CD14-positive monocyte (primary cell): ENCODE results near the gene SCN3A. TPM values are rescaled to one million over a fixed set of nuclear protein-coding genes. Genes with fewer than 3 reads are reported as not detected.

Experiments
- DNase-seq, 3 donors: peaks; one replicate each; pipeline ENCODE4 v3.0.0-alpha.2; 2011 to 2022
- H2AFZ ChIP-seq: 2 replicates; pipeline ENCODE4 v1.6.0; 2012; ENCODE audit warnings: mild to moderate bottlenecking, low read depth, low read length, inconsistent platforms; ENCODE audit not compliant: insufficient read depth, poor library complexity, severe bottlenecking
- H3K27ac ChIP-seq, 2 donors: 1 replicate in 1 of 2; 2 replicates in 1 of 2; pipeline ENCODE4 v1.5.1; 2012 to 2013; ENCODE audit warnings: low read length in 2 of 2, control low read depth in 1 of 2, inconsistent platforms in 1 of 2, low read depth in 1 of 2, mild to moderate bottlenecking in 1 of 2
- H3K27me3 ChIP-seq, 2 donors: one replicate each; pipeline versions ENCODE4 v1.6.0 to v1.6.1; 2011 to 2013; ENCODE audit warnings: low read length in 2 of 2; ENCODE audit not compliant: control insufficient read depth in 2 of 2, insufficient read depth in 2 of 2
- H3K36me3 ChIP-seq, 2 donors: replicated peaks in 1 of 2; 1 replicate in 1 of 2; 2 replicates in 1 of 2; pipeline versions ENCODE4 v1.5.1 to v1.6.1; 2012 to 2013; ENCODE audit warnings: low read length in 2 of 2, control low read depth in 1 of 2, inconsistent platforms in 1 of 2, mild to moderate bottlenecking in 1 of 2; ENCODE audit not compliant: insufficient read depth in 2 of 2, control insufficient read depth in 1 of 2
- H3K4me1 ChIP-seq, 2 donors: 1 replicate in 1 of 2; 2 replicates in 1 of 2; pipeline versions ENCODE4 v1.5.1 to v1.6.1; 2012 to 2013; ENCODE audit warnings: low read length in 2 of 2, control low read depth in 1 of 2, inconsistent platforms in 1 of 2, mild to moderate bottlenecking in 1 of 2, moderate library complexity in 1 of 2; ENCODE audit not compliant: insufficient read depth in 2 of 2, control insufficient read depth in 1 of 2
- H3K4me2 ChIP-seq: replicated peaks from 2 replicates; pipeline ENCODE3; 2012; ENCODE audit warnings: low read length, moderate library complexity, mild to moderate bottlenecking; ENCODE audit not compliant: poor library complexity, severe bottlenecking; ENCODE audit errors: extremely low read depth
- H3K4me3 ChIP-seq, 3 experiments: fragments of 200-600 bp in 1 of 3; sonication (generic) in 1 of 3; replicated peaks in 1 of 3; 1 replicate in 2 of 3; 2 replicates in 1 of 3; pipeline ENCODE4 v1.5.1; 2011 to 2013; ENCODE audit warnings: low read length in 3 of 3, mild to moderate bottlenecking in 3 of 3, control low read depth in 2 of 3, low read depth in 2 of 3, inconsistent platforms in 1 of 3, moderate library complexity in 1 of 3
- H3K79me2 ChIP-seq: 2 replicates; pipeline ENCODE4 v1.6.0; 2012; ENCODE audit warnings: mild to moderate bottlenecking, control low read depth, inconsistent platforms, low read length, moderate library complexity; ENCODE audit not compliant: insufficient read depth
- H3K9ac ChIP-seq: 2 replicates; pipeline ENCODE4 v1.6.0; 2017; ENCODE audit warnings: low read length, mild to moderate bottlenecking; ENCODE audit not compliant: insufficient read depth, poor library complexity, severe bottlenecking
- H3K9me3 ChIP-seq, 2 donors: replicated peaks in 1 of 2; 1 replicate in 1 of 2; 2 replicates in 1 of 2; pipeline versions ENCODE4 v1.5.1 to v1.6.1; 2012 to 2013; ENCODE audit warnings: low read length in 2 of 2, control low read depth in 1 of 2; ENCODE audit not compliant: control insufficient read depth in 1 of 2, insufficient read depth in 1 of 2
- H4K20me1 ChIP-seq: 2 replicates; pipeline ENCODE4 v1.6.0; 2012; ENCODE audit warnings: mild to moderate bottlenecking, low read length, control low read depth, moderate library complexity; ENCODE audit not compliant: insufficient read depth
- H3K27ac Mint-ChIP-seq, 7 donors: one replicate each; pipeline ENCODE4 v1.8.0; 2020; ENCODE audit warnings: mild to moderate bottlenecking in 7 of 7, mixed read lengths in 7 of 7, moderate library complexity in 6 of 7, inconsistent platforms in 2 of 7
- H3K27me3 Mint-ChIP-seq, 3 donors: one replicate each; pipeline ENCODE4 v1.8.0; 2021 to 2022; ENCODE audit warnings: low read depth in 3 of 3, mild to moderate bottlenecking in 3 of 3, mixed read lengths in 3 of 3, moderate library complexity in 3 of 3, inconsistent platforms in 1 of 3
- H3K36me3 Mint-ChIP-seq, 2 donors: one replicate each; pipeline ENCODE4 v1.8.0; 2020; ENCODE audit warnings: mixed read lengths in 2 of 2, inconsistent platforms in 1 of 2, mild to moderate bottlenecking in 1 of 2
- H3K4me1 Mint-ChIP-seq: one replicate; pipeline ENCODE4 v1.8.0; 2020; ENCODE audit warnings: mild to moderate bottlenecking, mixed read lengths
- H3K4me3 Mint-ChIP-seq, 2 donors: one replicate each; pipeline ENCODE4 v1.8.0; 2020; ENCODE audit warnings: mild to moderate bottlenecking in 2 of 2, mixed read lengths in 2 of 2, moderate library complexity in 1 of 2
- H3K9me3 Mint-ChIP-seq, 7 donors: one replicate each; pipeline ENCODE4 v1.8.0; 2020 to 2022; ENCODE audit warnings: mixed read lengths in 7 of 7, mild to moderate bottlenecking in 6 of 7, moderate library complexity in 6 of 7, inconsistent platforms in 2 of 7
- CTCF ChIP-seq: fragments of 200-600 bp; IDR thresholded peaks from one replicate; pipeline ENCODE4 v1.8.0; 2022; ENCODE audit warnings: antibody characterized with exemption, mild to moderate bottlenecking
- WGBS: methylation state at CpG from one replicate; pipeline ENCODE4 v1.1.5; 2013; ENCODE audit warnings: missing lambda C conversion rate; ENCODE audit not compliant: insufficient coverage; 5-methylcytosine and 5-hydroxymethylcytosine counted together
- intact Hi-C, 2 donors: fragments of 100-400 bp; cut with micrococcal nuclease; formaldehyde crosslinking; loops; one replicate each; pipeline versions ENCODE4 v1.15.0 to v1.15.1; 2023
- polyA plus RNA-seq, 3 donors: library from polyadenylated mRNA; depleted of rRNA in 1 of 3; unstranded in 2 of 3; stranded (reverse) in 1 of 3; fragments of 300-500 nt in 2 of 3; fragments of >200 nt in 1 of 3; fragmentation: Illumina TruSeq in 2 of 3; gene quantifications; 1 replicate in 2 of 3; 2 replicates in 1 of 3; pipeline ENCODE4 v1.2.3, GENCODE V29; 2012 to 2021

Gene SCN3A
- polyA plus RNA-seq, 3 donors, result 0.03 TPM; not detected in 2

- Mint-ChIP-seq H3K4me1 (no peaks in the 10 kb centered on the region), H3K9me3 (no peaks in the 10 kb centered on the region), H3K27ac (no peak overlapping the region), H3K36me3 (no peaks in the 10 kb centered on the region), H3K27me3 (no peaks in the 10 kb centered on the region), H3K4me3 (no peak overlapping the region)
- DNase-seq, result no peak
- intact Hi-C loops, result no loop called here
- Histone ChIP-seq H3K27ac (no peak overlapping the region), H3K36me3 (no peaks in the 10 kb centered on the region), H3K79me2 (no peaks in the 10 kb centered on the region), H3K4me2 (no peak overlapping the region), H2AFZ (no peak overlapping the region), H3K4me1 (no peaks in the 10 kb centered on the region), H3K4me3 (no peak overlapping the region), H4K20me1 (no peaks in the 10 kb centered on the region), H3K9ac (no peak overlapping the region), H3K27me3 (no peaks in the 10 kb centered on the region), H3K9me3 (no peaks in the 10 kb centered on the region)
- TF ChIP-seq CTCF, result no peak
- 100% methylated on average over 1 of the region's 1 CpG for WGBS
These were observed 62.1 kb downstream of the SCN3A start for GRCh38 chr2:165141601-165142354.

DNA sequence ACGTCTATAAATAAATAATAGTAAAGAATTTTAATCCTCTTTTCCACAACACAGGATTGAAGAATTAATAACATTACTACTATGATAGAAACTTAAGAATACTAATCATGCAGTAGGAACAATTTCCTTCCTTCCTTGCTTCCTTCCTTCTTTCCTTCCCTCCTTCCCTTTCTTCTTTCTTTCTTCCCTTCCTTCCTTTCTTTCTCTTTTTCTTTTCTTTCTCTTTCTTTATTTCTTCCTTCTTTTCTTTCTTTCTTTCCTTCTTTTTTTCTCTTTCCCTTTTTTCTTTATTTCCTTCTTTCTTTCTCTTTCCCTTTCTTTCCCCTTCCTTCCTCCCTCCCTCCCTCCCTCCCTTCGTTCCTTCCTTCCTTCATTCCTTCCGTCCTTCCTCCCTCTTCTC, 77.6 kb downstream of the SCN3A start:
- Mint-ChIP-seq H3K9me3 (peaks cover 0 to 4% (median 0%) of the 10 kb centered on the region in 7 donors), H3K4me3 (no peak overlapping the region), H3K27me3 (no peaks in the 10 kb centered on the region), H3K36me3 (no peaks in the 10 kb centered on the region), H3K4me1 (no peaks in the 10 kb centered on the region), H3K27ac (no peak overlapping the region)
- H3K27me3 ChIP-seq, result no peaks in the 10 kb centered on the region
- H3K27ac ChIP-seq, result no peak overlapping the region
- H2AFZ ChIP-seq, result no peak overlapping the region
- TF ChIP-seq CTCF, result no peak
- H3K4me2 ChIP-seq, result no peak overlapping the region
- no peaks in the 10 kb centered on the region for H3K36me3 ChIP-seq
- no peak overlapping the region for H3K9ac ChIP-seq
- H3K4me3 ChIP-seq, result no peak overlapping the region
- H3K79me2 ChIP-seq, result no peaks in the 10 kb centered on the region
- no peak for DNase-seq
- H3K4me1 ChIP-seq, result no peaks in the 10 kb centered on the region
- no CpG with 5 or more reads among the region's 3 CpGs for WGBS
- intact Hi-C loops, result no loop called here
- H3K9me3 ChIP-seq, result no peaks in the 10 kb centered on the region
- H4K20me1 ChIP-seq, result no peaks in the 10 kb centered on the region
